ENCODE measurements around the gene DOK7.

DOK7 gene

GRCh38 chr4:3492741-3493719, 29.9 kb downstream of the DOK7 start:
- DNase-seq = no peak

GRCh38 chr4:3493720-3494461, 30.8 kb downstream of the DOK7 start:
- DNase-seq = no peak

GRCh38 chr4:3494462-3494871, 31.4 kb downstream of the DOK7 start:
- no peak for DNase-seq

GRCh38 chr4:3495204-3495975, 32.3 kb downstream of the DOK7 start:
- no peak for DNase-seq

- no peak for DNase-seq
These were observed 32.9 kb downstream of the DOK7 start for GRCh38 chr4:3496021-3496420.

GRCh38 chr4:3497095-3497494, 34.0 kb downstream of the DOK7 start:
- DNase-seq = no peak

- DNase-seq = no peak
These were observed 34.6 kb downstream of the DOK7 start for GRCh38 chr4:3497523-3498389.

- DNase-seq = no peak
These were observed 35.3 kb downstream of the DOK7 start for GRCh38 chr4:3498407-3498806.

- no peak for DNase-seq
These were observed 35.9 kb downstream of the DOK7 start for GRCh38 chr4:3498901-3499510.

- DNase-seq = no peak
These were observed 36.6 kb downstream of the DOK7 start for GRCh38 chr4:3499710-3500109.

- DNase-seq = no peak
These were observed 37.0 kb downstream of the DOK7 start for GRCh38 chr4:3500111-3500510.

- no peak for DNase-seq
These were observed 37.6 kb downstream of the DOK7 start for GRCh38 chr4:3500634-3501101.

GRCh38 chr4:3501126-3501824, 38.2 kb downstream of the DOK7 start:
- no peak for DNase-seq

GRCh38 chr4:3501825-3502425, 38.8 kb downstream of the DOK7 start:
- DNase-seq = no peak

GRCh38 chr4:3502941-3503936, 40.1 kb downstream of the DOK7 start:
- DNase-seq = no peak

- DNase-seq = no peak
These were observed 42.1 kb downstream of the DOK7 start for GRCh38 chr4:3505231-3505630.

- DNase-seq = no peak
These were observed 45.4 kb downstream of the DOK7 start for GRCh38 chr4:3508542-3508941.

- DNase-seq = no peak
These were observed 47.4 kb downstream of the DOK7 start for GRCh38 chr4:3510481-3510880.

GRCh38 chr4:3511187-3511586, 48.1 kb downstream of the DOK7 start:
- no peak for DNase-seq

Measured in DMS153 (cell line).